H1 (cell line): ENCODE measurements around the gene ACACB. TPM values are rescaled to one million over a fixed set of nuclear protein-coding genes. Genes with fewer than 3 reads are reported as not detected.

Source experiments
- ASH2L ChIP-seq: fragments of 200-600, 300-600 bp; sonication (generic); IDR thresholded peaks from one replicate; pipeline ENCODE4 v1.7.1; 2017; ENCODE audit warnings: low read length
- CBX8 ChIP-seq: fragments of 300-800, 300-1000 bp; sonication (generic); IDR thresholded peaks from 2 replicates; pipeline ENCODE4 v1.7.1; 2016; ENCODE audit warnings: low read depth, low read length, borderline replicate concordance
- CTBP2 ChIP-seq: IDR thresholded peaks from 2 replicates; pipeline ENCODE4 v1.7.0; 2011; ENCODE audit warnings: borderline replicate concordance, mild to moderate bottlenecking, moderate library complexity, mixed read lengths, low read length; ENCODE audit not compliant: insufficient read depth, insufficient read length
- JUN ChIP-seq: IDR thresholded peaks from 2 replicates; pipeline ENCODE4 v1.6.1; 2011; ENCODE audit warnings: low read depth, mild to moderate bottlenecking, improper control_type of control experiment, low read length
- POLR2A ChIP-seq, 2 experiments: IDR thresholded peaks; 1 replicate in 1 of 2; 2 replicates in 1 of 2; pipeline ENCODE4 v1.6.1; 2011; ENCODE audit warnings: low read depth in 2 of 2, low read length in 2 of 2, mild to moderate bottlenecking in 2 of 2; ENCODE audit errors: control extremely low read depth in 1 of 2
- RAD21 ChIP-seq, 2 experiments: IDR thresholded peaks in 1 of 2; conservative IDR thresholded peaks in 1 of 2; 2 replicates each; pipeline ENCODE4 v1.6.1; 2011; ENCODE audit warnings: low read depth in 2 of 2, low read length in 2 of 2, improper control_type of control experiment in 1 of 2, inconsistent platforms in 1 of 2, mild to moderate bottlenecking in 1 of 2, moderate library complexity in 1 of 2
- RBBP5 ChIP-seq: IDR thresholded peaks from 2 replicates; pipeline ENCODE4 v1.7.1; 2012; ENCODE audit warnings: low read depth, mild to moderate bottlenecking, inconsistent platforms, low read length, moderate library complexity, borderline replicate concordance
- SIX5 ChIP-seq: IDR thresholded peaks from 2 replicates; pipeline ENCODE4 v1.6.1; 2011; ENCODE audit warnings: mild to moderate bottlenecking, low read depth, low read length
- SP4 ChIP-seq: IDR thresholded peaks from 2 replicates; pipeline ENCODE4 v1.6.1; 2012; ENCODE audit warnings: low read length, inconsistent platforms
- SUZ12 ChIP-seq: fragments of 200-600 bp; sonication (generic); IDR thresholded peaks from 2 replicates; pipeline ENCODE4 v1.6.1; 2012; ENCODE audit warnings: mild to moderate bottlenecking, inconsistent platforms, low read length, moderate library complexity, mixed read lengths
- polyA plus RNA-seq, 7 experiments: library from polyadenylated mRNA; depleted of rRNA in 3 of 7; stranded (reverse) in 5 of 7; unstranded in 2 of 7; fragments of >200 nt in 5 of 7; fragments of 200-250 nt in 2 of 7; gene quantifications; 1 replicate in 5 of 7; 2 replicates in 1 of 7; 4 replicates in 1 of 7; pipeline versions ENCODE4 v1.2.1 to v1.2.3, GENCODE V29; 2011 to 2013; ENCODE audit warnings: missing spikeins in 2 of 7, mixed read lengths in 2 of 7
- total RNA-seq: library from RNA; stranded (reverse); fragmentation: NEBNext Ultra II Directional; extraction: Animal tissue kit (Norgen Biotek cat#: 25700); gene quantifications from 2 replicates; pipeline ENCODE4 v1.2.1, GENCODE V29; 2021
- TF ChIP-seq, protein P1 (sequence below): fragments of 300-600 bp; sonication (generic); IDR thresholded peaks from 2 replicates; pipeline ENCODE4 v1.7.1; 2012; ENCODE audit warnings: low read length, moderate library complexity, mild to moderate bottlenecking, inconsistent platforms; ENCODE audit not compliant: insufficient replicate concordance

The ACACB gene
- total and polyA plus RNA-seq, 2 of the 8 experiments (the other 6 are each of a cell fraction or from before 2014, with no cell fraction given), result 5.8 to 15.3 TPM

DNA sequence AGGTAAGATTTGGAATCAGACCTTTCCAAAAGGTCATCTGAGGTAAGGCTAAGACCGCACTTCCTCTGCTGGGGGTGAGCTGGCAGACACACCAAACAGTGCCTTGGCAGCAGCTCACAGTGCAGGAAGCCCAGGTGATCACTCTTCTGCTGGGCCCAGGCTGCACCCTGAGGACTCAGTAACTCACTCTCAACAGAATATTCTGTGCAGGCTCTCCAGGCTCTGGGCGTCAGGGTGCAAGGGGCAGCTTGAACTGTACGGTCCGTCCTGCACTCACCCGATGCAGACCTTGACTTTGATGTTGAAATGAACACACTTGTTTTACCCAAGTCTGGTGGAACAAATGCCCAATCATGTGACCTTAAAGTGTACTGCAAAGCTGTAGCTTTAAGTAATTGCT is 29.1 kb upstream of the ACACB start (continued):
- TF ChIP-seq, protein P1, sequence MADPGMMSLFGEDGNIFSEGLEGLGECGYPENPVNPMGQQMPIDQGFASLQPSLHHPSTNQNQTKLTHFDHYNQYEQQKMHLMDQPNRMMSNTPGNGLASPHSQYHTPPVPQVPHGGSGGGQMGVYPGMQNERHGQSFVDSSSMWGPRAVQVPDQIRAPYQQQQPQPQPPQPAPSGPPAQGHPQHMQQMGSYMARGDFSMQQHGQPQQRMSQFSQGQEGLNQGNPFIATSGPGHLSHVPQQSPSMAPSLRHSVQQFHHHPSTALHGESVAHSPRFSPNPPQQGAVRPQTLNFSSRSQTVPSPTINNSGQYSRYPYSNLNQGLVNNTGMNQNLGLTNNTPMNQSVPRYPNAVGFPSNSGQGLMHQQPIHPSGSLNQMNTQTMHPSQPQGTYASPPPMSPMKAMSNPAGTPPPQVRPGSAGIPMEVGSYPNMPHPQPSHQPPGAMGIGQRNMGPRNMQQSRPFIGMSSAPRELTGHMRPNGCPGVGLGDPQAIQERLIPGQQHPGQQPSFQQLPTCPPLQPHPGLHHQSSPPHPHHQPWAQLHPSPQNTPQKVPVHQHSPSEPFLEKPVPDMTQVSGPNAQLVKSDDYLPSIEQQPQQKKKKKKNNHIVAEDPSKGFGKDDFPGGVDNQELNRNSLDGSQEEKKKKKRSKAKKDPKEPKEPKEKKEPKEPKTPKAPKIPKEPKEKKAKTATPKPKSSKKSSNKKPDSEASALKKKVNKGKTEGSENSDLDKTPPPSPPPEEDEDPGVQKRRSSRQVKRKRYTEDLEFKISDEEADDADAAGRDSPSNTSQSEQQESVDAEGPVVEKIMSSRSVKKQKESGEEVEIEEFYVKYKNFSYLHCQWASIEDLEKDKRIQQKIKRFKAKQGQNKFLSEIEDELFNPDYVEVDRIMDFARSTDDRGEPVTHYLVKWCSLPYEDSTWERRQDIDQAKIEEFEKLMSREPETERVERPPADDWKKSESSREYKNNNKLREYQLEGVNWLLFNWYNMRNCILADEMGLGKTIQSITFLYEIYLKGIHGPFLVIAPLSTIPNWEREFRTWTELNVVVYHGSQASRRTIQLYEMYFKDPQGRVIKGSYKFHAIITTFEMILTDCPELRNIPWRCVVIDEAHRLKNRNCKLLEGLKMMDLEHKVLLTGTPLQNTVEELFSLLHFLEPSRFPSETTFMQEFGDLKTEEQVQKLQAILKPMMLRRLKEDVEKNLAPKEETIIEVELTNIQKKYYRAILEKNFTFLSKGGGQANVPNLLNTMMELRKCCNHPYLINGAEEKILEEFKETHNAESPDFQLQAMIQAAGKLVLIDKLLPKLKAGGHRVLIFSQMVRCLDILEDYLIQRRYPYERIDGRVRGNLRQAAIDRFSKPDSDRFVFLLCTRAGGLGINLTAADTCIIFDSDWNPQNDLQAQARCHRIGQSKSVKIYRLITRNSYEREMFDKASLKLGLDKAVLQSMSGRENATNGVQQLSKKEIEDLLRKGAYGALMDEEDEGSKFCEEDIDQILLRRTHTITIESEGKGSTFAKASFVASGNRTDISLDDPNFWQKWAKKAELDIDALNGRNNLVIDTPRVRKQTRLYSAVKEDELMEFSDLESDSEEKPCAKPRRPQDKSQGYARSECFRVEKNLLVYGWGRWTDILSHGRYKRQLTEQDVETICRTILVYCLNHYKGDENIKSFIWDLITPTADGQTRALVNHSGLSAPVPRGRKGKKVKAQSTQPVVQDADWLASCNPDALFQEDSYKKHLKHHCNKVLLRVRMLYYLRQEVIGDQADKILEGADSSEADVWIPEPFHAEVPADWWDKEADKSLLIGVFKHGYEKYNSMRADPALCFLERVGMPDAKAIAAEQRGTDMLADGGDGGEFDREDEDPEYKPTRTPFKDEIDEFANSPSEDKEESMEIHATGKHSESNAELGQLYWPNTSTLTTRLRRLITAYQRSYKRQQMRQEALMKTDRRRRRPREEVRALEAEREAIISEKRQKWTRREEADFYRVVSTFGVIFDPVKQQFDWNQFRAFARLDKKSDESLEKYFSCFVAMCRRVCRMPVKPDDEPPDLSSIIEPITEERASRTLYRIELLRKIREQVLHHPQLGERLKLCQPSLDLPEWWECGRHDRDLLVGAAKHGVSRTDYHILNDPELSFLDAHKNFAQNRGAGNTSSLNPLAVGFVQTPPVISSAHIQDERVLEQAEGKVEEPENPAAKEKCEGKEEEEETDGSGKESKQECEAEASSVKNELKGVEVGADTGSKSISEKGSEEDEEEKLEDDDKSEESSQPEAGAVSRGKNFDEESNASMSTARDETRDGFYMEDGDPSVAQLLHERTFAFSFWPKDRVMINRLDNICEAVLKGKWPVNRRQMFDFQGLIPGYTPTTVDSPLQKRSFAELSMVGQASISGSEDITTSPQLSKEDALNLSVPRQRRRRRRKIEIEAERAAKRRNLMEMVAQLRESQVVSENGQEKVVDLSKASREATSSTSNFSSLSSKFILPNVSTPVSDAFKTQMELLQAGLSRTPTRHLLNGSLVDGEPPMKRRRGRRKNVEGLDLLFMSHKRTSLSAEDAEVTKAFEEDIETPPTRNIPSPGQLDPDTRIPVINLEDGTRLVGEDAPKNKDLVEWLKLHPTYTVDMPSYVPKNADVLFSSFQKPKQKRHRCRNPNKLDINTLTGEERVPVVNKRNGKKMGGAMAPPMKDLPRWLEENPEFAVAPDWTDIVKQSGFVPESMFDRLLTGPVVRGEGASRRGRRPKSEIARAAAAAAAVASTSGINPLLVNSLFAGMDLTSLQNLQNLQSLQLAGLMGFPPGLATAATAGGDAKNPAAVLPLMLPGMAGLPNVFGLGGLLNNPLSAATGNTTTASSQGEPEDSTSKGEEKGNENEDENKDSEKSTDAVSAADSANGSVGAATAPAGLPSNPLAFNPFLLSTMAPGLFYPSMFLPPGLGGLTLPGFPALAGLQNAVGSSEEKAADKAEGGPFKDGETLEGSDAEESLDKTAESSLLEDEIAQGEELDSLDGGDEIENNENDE, result no peak
- no peak for TF ChIP-seq CTBP2
- TF ChIP-seq POLR2A (IDR thresholded peaks at IDR 0.05; ENCODE audit: control extremely low read depth in 1 of 2, low read depth in 2 of 2, low read length in 2 of 2), result no peak
- no peak for TF ChIP-seq JUN
- TF ChIP-seq RBBP5, result no peak
- TF ChIP-seq RAD21 (IDR thresholded peaks at IDR 0.05 in 1 of 2, conservative IDR thresholded peaks at IDR 0.05 in 1 of 2; ENCODE audit: low read depth in 2 of 2, low read length in 2 of 2), result no peak
- TF ChIP-seq CBX8, result no peak
- TF ChIP-seq SIX5, result no peak
- no peak for TF ChIP-seq SP4
- TF ChIP-seq ASH2L, result no peak
- no peak for TF ChIP-seq SUZ12
